HG03571 (cell line): ENCODE measurements around the gene GLI1.
"Not testable (repeated sequence)": the region's sequence is repeated elsewhere in the genome, so short reads cannot be mapped to it uniquely, and the experiment has no call there.

Experiments
- ATAC-seq: cut with Tn5 transposase; IDR thresholded peaks from one replicate; pipeline ENCODE4 v1.9.1; 2021; ENCODE audit not compliant: unreplicated experiment

Gene GLI1

DNA sequence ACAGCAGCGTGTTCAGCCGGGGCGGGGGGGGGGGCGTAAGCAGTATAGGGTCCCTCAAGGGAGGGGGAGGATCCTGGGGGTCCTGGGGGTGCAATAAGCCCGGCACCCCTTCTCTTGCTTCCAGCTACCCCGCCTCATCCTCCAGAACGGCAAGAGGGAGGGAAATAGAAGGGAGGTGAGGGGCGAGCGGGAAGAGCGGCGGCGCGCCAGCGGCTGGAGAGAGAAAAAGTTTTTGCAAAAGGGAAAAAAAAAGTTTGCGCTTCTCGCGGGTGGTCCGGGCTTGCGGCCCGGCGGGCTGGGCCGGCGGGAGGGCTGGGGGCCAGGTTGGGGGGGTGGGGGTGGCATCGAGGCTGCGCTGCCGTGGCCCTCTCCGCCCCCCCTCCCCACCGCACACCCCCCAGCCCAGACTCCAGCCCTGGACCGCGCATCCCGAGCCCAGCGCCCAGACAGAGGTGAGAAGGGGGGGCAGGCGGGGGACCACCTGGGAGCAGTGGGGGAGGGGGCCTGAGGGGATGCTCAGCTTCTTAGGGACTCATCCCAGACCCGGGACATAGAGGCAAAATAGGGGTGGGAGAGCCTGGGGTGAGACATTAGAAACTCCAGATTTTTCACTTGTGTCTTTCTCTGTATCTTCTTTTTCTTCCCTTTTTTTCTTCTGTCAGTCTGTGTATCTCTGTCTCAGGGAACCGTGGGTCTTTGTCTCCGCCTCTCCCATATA lies at the start of gene GLI1:
GLI1 (plus strand) TSS at position 36 of the 718 bp plus-strand sequence. CDS start 3,907 bp downstream, outside the sequence.
- no peak for ATAC-seq

DNA sequence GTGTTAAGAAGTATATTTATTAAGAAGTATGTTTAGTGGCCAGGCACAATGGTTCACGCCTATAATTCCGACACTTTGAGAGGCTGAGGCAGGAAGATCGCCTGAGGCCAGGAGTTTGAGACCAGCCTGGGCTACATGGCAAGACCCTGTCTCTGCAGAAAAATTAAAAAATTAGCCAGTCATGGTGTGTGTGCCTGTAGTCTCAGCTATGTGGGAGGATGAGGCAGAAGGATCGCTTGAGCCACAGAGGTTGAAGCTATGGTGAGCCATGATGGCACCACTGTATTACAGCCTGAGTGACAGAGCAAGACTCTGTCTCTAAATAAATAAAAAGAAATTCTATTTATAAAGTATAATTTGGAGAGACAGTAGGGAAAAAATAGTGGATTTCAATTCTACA lies 49.1 kb upstream of the GLI1 start:
- no peak for ATAC-seq

DNA sequence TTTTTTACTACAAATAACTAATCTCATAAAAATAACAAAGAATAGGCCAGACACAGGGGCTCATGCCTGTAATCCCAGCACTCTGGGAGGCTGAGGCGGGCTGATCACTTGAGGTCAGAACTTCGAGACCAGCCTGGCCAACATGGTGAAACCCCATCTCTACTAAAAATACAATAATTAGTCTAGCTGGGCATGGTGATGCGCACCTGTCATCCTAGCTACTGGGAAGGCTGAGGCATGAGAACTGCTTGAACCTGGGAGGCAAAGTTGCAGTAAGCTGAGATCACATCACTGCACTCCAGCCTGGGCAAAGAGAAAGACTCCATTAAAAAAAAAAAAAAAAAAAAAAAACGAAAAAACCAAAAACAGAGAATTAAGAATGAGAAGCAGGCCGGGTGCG lies 45.4 kb upstream of the GLI1 start:
- ATAC-seq = not testable (repeated sequence)

GRCh38 chr12:57415088-57415487 lies 44.5 kb upstream of the GLI1 start:
- ATAC-seq = no peak

DNA sequence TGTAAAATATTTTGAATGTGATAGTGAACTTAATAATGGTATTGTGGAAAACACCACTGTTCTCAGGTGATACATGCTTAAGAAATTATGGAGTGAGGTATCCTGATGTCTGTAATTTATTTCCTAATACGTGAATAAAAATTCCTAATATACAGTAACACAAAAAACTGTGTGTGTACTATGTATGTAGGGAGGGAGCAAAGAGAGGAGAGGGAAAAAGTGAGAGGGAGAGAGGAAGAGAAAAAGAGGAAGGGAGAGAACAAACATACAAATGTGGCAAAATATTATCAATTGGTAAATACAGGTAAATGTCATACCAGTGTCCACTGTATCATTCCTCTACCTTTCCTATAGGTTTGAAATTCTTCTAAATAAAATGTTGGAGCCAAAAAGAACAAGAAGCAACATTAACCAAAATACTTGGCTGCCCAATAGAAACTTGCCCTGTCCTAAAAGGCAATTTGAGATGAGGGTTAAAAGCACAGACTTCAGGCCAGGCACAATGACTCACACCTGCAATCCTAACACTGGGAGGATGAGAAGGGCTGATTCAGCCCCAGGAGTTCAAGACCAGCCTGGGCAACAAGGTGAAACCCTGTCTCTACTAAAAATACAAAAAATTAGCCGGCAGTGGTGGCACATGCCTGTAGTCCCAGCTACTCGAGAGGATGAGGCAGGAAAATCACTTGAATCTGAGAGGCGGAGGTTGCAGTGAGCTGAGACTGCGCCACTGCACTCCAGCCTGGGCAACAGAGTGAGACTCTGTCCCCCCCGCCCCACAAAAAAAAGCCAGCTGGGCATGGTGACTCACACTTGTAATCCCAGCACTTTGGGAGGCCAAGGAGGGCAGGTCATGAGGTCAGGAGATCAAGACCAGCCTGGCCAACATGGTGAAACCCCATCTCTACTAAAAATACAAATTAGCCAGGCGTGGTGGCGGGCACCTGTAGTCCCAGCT lies 43.3 kb upstream of the GLI1 start:
- no peak for ATAC-seq

- no peak for ATAC-seq
These were observed 41.3 kb upstream of the GLI1 start for GRCh38 chr12:57418255-57418654.

DNA sequence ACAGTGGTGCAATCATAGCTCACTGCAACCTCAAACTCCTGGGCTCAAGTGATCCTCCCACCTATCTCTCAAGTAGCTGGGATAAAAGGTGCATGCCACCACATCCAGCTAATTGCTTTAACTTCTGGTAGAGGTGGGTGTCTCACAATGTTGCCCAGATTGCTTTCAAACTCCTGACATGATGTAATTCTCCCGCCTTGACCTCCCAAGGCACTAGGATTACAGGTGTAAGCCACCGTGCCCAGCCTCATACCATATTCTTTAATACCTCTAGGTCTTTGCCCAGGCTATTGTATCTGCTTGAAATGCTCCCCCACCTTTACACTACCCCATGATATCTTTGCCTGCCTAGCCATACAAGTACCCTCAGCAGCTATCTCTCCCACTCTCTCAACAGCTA lies 40.1 kb upstream of the GLI1 start:
- no peak for ATAC-seq

DNA sequence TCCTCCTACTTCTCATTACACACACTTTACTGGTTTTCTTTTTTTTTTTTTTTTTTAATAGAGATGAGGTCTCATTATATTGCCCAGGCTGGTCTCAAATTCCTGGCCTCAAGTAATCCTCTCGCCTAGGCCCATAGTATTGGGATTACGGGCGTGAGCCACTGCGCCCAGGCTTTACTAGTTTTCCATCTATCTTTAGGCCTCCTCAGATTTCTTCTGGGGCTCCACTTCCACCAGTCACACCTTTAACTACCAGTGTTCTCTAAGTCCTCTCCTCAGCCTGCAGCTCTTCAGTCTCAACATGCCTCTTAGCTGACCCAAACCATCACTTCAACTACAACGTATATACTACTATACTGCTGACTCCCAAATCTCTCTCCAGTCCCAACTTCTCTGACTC lies 39.1 kb upstream of the GLI1 start:
- no peak for ATAC-seq

- not testable (repeated sequence) for ATAC-seq
These were observed 32.6 kb upstream of the GLI1 start for GRCh38 chr12:57426948-57427347.

GRCh38 chr12:57428965-57429364 lies 30.6 kb upstream of the GLI1 start:
- ATAC-seq = no peak

GRCh38 chr12:57429473-57430111 lies 30.0 kb upstream of the GLI1 start:
- ATAC-seq = no peak

- peak; percentile 31 for ATAC-seq
These were observed 29.3 kb upstream of the GLI1 start for GRCh38 chr12:57430112-57430930.

DNA sequence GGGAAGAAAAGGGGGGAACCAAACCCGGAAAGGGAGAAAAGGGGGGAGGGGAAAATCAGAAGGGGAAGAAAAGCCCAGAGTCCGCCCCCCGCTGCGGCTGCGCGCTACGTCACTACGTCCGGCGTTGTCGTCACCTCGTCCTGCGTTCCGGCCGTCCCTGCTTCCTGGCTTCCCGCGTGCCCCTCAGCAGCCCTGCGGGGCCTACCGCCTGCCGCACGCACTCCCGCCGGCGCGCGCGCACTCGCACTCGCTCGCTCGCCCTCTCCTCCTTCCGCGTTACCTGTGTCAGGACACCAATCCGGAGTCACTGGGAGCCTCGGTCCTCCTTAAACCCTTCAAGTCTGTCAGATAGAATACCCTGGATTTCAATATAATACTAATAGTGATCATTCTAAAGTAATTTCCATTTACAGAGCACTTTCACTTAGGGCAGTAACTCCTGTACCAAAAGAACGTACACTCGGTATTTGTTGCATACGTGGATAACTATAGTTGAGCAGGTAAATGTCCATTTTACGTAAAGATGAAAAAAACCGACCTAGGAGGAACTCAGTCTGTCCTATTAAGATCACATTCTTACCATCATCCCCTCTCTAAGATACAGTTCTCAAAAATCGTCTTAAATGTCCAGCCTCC lies 28.5 kb upstream of the GLI1 start, which contains the start of gene R3HDM2:
R3HDM2 (minus strand) TSS at position 113 of the 636 bp plus-strand sequence. CDS start 120,615 bp downstream, outside the sequence.
- peak; percentile 94 for ATAC-seq

- ATAC-seq = no peak
These were observed 27.9 kb upstream of the GLI1 start for GRCh38 chr12:57431654-57432188.

GRCh38 chr12:57433370-57433769 lies 26.2 kb upstream of the GLI1 start:
- ATAC-seq = no peak

DNA sequence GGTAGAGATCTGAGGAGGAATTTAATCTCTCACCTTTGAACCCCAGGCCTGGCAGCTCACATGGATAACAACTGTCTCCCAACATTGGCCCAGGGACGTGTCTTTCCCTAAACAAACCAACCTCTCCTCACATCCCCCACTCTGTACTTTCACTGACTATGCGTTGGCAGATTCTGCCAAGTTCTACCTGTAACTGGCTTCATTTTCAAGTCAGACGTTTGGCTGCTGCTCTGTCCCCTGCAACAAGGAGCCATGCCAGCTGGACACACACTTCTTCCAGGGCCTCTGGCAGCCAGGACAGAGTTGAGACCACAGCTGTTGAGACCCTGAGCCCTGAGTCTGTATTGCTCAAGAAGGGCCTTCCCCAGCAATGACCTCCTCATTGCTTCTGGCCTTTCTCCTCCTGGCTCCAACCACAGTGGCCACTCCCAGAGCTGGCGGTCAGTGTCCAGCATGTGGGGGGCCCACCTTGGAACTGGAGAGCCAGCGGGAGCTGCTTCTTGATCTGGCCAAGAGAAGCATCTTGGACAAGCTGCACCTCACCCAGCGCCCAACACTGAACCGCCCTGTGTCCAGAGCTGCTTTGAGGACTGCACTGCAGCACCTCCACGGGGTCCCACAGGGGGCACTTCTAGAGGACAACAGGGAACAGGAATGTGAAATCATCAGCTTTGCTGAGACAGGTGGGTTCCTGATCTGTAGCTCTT lies 24.9 kb upstream of the GLI1 start, which contains the start of gene INHBC:
INHBC (plus strand) TSS at position 268 of the 707 bp plus-strand sequence; CDS start at position 371, 103 bp downstream.
- ATAC-seq = no peak

GRCh38 chr12:57435293-57435692 lies 24.3 kb upstream of the GLI1 start:
- no peak for ATAC-seq

GRCh38 chr12:57438400-57438799 lies 21.2 kb upstream of the GLI1 start:
- no peak for ATAC-seq

GRCh38 chr12:57439762-57440266 lies 19.8 kb upstream of the GLI1 start:
- no peak for ATAC-seq
